ENCODE measurements around the gene TPSG1.
"Not testable (repeated sequence)": the region's sequence is repeated elsewhere in the genome, so short reads cannot be mapped to it uniquely, and the experiment has no call there.

The TPSG1 gene

DNA sequence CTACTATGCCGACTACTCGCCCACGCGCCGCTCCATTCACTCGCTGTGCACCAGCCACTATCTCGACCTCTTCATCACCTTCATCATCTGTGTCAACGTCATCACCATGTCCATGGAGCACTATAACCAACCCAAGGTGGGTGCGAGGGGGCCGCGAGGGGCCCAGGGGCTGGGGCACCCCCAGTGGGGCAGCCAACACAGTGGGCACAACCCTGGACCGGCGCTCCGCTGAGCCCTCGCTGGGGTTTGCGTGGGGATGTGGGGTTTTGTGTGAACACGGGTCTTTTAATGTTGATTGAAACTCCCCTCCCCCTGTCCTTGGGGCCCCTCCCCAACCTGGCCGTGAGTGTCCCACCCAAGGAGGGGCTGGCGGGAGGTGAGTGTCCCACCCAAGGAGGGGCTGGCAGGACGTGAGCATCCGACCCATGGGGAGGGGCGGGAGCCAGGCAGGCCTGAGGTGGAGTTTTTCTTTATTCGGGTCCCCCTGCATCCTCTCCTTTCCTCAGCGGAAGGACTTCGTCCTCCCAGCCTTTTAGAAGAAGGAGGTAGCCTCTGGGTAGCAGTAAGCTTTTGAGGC is 11.2 kb downstream of the TPSG1 start:
- FAIRE-seq, result no peak

- no peak for FAIRE-seq
These were observed 11.8 kb downstream of the TPSG1 start for GRCh38 chr16:1213231-1213630.

DNA sequence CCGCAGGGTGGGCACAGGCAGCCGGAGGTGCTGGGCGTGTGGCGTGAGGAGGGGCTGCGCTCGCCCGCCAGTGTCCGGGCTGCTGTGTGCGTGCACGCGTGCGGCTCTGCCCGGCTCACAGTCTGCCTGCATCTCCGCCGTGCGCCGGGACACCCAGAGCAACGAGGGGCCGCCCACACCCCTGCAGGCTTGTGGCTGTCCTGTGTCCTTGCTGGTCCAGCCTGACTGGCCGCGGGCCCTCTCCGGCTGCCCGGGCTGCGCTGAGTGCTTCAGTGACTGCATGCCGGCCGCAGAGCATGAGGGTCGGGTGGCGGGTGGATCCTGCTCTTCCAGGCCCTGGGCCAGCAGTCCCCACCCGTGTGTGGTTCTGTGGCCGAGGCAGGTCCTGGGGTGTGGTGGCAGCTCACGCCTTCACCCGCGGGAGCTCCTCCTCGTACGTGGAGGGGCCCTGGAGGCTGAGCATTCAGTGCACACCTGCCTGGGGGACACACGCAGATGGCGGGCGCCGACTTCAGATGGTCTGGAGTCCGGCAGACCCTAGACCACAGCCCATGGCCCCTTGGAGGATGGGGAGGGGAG is 12.4 kb downstream of the TPSG1 start:
- no peak for FAIRE-seq

DNA sequence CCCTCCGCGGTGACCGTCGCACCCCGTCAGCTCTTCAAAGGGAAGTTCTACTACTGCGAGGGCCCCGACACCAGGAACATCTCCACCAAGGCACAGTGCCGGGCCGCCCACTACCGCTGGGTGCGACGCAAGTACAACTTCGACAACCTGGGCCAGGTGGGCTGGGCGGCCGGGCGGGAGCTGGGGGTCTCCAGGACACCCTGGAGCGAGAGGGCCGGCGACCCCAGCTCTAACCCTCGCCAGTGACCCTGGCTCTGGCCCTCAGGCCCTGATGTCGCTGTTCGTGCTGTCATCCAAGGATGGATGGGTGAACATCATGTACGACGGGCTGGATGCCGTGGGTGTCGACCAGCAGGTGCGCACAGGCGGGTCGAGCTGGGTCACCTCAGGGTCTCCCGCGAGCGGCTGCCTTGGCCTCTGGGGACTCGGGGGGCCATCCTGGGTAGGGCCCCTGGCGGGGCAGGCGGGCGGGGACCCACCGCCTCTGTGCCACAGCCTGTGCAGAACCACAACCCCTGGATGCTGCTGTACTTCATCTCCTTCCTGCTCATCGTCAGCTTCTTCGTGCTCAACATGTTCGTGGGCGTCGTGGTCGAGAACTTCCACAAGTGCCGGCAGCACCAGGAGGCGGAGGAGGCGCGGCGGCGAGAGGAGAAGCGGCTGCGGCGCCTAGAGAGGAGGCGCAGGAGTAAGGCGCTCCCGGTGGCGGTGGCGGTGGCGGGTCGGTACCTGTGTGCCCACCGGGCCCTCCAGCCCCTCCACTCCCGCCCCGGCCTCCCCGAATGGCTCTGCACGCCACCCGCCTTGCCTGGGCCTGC is 13.4 kb downstream of the TPSG1 start:
- FAIRE-seq, result no peak

GRCh38 chr16:1210461-1210860 is 14.6 kb downstream of the TPSG1 start:
- FAIRE-seq, result no peak

GRCh38 chr16:1209081-1209480 is 16.0 kb downstream of the TPSG1 start:
- FAIRE-seq, result no peak

DNA sequence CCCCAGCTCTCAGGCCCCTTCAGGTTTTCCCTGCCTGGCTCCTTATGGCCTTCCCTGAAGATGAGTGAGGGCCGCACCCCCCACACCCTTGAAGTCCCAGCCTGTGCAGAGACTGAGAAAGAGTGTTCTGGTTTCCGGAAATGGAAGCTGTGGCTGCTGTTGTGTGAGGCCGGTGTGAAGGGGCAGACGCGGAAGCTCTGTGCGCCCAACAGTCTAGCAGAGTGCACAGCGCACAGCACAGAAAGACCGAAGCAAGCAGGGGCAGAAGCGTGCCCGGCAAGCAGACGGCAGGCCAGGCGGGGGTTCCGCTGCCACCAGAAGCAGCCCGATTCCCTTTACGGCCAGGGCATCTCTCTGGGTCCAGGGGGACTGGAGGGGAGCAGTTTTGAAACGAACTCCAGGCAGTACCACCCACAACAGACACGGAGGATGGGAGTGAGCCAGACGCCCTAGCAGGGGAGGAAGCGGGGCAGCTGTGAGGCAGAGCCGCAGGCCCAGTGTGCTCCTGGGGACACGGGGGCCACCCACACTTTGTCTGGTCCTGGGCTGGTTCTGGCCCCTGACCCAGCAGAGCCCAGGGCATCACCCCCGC is 16.7 kb downstream of the TPSG1 start:
- no peak for FAIRE-seq

GRCh38 chr16:1206786-1207185 is 18.3 kb downstream of the TPSG1 start:
- FAIRE-seq, result no peak

GRCh38 chr16:1206326-1206725 is 18.7 kb downstream of the TPSG1 start:
- no peak for FAIRE-seq

DNA sequence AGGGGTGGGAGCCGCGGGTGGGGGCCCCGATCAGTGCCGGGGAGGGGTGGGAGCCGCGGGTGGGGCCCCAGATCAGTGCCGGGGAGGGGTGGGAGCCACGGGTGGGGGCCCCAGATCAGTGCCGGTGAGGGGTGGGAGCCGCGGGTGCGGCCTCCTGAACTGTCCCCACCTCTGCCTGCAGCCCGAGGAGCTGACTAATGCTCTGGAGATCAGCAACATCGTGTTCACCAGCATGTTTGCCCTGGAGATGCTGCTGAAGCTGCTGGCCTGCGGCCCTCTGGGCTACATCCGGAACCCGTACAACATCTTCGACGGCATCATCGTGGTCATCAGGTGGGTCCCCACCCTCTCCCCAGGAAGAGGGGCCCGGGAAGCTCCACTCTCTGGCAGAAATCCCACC is 20.1 kb downstream of the TPSG1 start:
- FAIRE-seq, result no peak

DNA sequence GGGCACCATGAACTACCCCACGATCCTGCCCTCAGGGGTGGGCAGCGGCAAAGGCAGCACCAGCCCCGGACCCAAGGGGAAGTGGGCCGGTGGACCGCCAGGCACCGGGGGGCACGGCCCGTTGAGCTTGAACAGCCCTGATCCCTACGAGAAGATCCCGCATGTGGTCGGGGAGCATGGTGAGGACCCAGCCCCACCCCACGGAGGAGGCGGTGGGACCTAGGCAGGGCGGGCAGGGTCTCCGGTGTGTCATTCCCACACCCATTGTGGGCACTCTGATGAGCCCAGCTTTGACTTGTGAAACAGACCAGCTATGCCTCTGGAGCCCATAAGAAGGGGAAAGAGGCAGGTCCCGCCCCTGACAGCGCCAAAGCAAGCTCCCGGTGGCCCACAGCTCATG is 22.8 kb downstream of the TPSG1 start:
- no peak for FAIRE-seq

DNA sequence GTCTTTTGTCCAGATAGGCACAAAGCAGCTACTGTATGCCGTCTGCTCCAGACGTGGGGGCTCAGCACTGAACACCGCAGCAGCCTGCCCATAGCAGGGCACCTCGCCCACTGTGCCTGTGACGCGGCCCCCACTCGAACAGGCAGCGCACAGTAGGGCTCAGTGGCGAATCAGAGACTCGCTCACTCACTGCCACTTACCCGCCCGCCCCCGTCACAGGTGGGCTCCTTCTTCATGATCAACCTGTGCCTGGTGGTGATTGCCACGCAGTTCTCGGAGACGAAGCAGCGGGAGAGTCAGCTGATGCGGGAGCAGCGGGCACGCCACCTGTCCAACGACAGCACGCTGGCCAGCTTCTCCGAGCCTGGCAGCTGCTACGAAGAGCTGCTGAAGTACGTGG is 23.6 kb downstream of the TPSG1 start:
- FAIRE-seq, result no peak

- FAIRE-seq, result no peak
These were observed 24.9 kb downstream of the TPSG1 start for GRCh38 chr16:1200014-1200627.

DNA sequence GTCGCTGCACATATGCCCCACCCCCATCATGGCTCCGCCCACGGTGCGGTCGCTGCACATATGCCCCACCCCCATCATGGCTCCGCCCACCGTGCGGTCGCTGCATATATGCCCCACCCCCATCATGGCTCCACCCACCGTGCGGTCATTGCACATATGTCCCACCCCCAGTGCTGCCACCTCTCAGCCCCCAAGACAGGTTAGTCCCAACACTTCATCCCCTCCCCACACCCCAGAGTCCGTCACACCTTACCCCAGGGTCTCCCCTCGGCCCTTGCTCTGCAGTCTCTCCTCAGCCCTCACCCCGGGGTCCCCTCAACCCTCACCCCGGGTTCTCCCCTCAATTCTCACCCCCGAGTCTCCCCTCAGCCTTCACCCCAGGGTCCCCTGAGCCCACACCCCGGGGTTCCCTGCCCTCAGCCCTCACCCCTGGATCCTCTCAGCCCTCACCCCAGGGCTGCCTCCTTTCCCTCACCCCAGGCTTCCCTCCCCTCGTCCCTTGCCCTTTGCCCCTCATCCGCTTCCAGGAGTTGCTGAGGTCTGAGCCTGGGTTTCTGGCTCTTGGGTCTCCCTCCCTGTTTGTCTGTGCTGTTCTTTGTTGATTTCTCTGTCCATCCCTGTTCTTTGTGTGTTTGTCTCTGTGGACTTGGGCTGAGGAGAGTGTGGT is 25.6 kb downstream of the TPSG1 start:
- no peak for FAIRE-seq

DNA sequence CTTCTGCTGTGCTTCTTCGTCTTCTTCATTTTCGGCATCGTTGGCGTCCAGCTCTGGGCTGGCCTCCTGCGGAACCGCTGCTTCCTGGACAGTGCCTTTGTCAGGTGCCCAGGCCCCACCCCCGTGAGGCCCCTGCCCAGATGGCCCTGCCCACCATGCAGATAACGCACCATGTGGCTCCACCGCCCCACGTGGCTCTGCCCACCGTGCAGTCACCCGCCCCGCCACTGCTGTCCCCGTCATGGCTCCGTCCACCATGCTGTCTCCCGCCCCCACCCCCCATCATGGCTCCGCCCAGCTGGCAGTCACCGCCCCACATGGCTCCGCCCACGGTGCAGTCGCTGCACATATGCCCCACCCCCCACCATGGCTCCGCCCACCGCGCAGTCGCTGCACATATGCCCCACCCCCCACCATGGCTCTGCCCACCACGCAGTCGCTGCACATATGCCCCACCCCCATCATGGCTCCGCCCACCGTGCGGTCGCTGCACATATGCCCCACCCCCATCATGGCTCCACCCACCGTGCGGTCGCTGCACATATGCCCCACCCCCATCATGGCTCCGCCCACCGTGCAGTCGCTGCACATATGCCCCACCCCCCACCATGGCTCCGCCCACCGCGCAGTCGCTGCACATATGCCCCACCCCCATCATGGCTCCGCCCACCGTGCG is 26.3 kb downstream of the TPSG1 start:
- not testable (repeated sequence) for FAIRE-seq

- no peak for FAIRE-seq
These were observed 26.9 kb downstream of the TPSG1 start for GRCh38 chr16:1198194-1198593.

DNA sequence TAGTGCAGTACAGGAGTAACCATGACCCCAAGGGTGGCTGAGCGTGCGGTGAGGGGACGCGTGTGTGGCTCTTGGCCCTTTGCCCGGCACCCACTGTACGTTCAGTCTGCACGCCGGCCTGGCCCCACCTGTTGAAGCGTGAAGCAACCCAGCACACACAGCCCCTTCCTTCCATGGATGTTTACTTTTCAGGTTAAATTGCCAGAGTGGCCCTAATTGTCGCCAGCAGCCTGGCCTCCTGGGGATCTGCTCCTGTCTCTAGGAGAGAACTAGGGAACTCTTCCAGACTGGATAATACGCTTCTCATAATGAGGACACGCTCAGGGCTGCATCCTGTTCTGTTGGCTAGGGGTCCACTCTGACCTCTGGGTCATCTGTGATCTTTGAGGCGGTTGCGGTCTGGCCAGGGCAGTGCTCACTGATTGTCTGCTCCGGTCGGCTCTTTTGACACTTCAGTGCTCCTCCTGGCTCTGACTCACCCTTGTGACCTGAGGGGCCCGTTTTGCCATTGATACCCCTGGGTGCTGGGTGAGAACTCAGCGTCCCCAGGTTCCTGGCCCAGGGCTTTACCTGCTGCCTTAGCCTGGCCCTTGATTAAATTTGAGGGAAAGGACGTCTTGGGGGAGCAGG is 27.7 kb downstream of the TPSG1 start:
- FAIRE-seq, result no peak

GRCh38 chr16:1196494-1196893 is 28.6 kb downstream of the TPSG1 start:
- FAIRE-seq, result no peak

- no peak for FAIRE-seq
These were observed 29.7 kb downstream of the TPSG1 start for GRCh38 chr16:1195393-1195666.

- no peak for FAIRE-seq
These were observed 30.2 kb downstream of the TPSG1 start for GRCh38 chr16:1194665-1195392.

Measured in endometrium (tissue), 2 donors.